ENCODE data around the gene ADAM12.

DNA sequence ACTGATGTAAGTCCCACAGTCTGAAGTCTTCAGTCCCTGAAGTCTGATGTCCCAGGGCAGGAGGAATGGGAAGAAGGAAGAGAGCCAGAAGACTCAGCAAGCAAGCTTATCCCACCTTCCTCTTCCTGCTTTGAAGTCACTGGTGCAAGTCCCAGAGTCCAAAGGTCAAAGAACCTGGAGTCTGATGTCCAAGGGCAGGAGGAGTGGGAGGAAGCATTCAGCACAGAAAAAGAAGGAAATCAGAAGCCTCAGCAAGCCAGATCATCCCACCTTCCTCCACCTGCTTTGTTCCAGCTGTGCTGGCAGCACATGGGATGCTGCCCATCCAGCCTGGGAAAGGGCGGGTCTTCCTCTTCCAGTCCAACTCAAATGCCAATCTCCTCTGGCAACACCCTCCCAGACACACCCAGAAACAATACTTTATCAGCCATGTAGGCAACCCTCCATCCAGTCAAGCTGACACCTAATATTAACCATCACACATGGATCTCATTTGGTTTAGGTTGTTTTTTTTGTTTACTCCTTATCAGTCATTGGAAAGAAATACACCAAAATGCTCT is 50.9 kb downstream of the ADAM12 start:
- TF ChIP-seq EZH2 (IDR thresholded peaks at IDR 0.05; ENCODE audit: low read length, missing control alignments): no peak
- no peak for TF ChIP-seq CTCF (conservative IDR thresholded peaks at IDR 0.05 in 1 of 2, IDR thresholded peaks at IDR 0.05 in 1 of 2; ENCODE audit: low read depth in 1 of 2, low read length in 2 of 2)

All from fibroblast of lung (primary cell).